ENCODE measurements around the gene PKIG.

PKIG gene

DNA sequence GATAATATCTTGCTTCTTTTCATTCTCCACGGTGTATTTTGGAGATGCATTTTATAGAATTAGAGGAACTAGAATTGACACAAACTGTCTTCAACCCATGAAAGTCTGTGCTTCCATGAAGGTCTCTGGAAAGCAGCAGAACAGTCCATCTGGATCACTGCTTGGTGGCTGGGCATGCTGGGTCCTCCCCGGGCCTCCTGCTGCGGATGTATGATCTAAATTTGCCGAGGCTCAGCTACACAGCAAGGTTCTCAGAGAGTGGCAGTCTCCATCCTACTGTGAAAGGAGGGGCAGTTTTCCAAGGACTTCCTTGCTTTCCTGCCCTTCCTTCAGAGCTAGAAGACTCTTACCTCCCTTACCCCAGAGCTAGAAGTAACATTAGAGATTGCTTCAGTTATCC, 15.1 kb downstream of the PKIG start:
- DNase-seq, result no peak

DNA sequence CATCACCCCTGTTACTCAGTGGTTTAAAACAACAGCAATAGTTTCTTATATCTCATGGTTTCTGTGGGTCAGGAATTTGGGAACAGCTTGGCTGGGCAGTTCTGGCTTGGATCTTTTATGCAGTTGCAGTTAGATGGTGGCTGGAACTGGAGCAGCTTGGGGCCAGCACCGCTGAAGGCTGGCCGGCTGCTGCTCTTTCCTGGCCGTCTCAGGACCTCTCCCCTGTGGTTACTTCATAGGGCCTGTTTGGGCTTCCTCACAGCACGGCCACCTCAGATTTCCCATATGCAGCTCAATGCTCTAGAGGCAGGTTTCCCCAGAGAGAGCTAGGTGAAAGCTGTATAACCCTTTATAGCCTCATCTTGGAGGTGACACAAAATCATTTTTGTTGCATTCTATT, 15.6 kb downstream of the PKIG start:
- DNase-seq, result no peak

DNA sequence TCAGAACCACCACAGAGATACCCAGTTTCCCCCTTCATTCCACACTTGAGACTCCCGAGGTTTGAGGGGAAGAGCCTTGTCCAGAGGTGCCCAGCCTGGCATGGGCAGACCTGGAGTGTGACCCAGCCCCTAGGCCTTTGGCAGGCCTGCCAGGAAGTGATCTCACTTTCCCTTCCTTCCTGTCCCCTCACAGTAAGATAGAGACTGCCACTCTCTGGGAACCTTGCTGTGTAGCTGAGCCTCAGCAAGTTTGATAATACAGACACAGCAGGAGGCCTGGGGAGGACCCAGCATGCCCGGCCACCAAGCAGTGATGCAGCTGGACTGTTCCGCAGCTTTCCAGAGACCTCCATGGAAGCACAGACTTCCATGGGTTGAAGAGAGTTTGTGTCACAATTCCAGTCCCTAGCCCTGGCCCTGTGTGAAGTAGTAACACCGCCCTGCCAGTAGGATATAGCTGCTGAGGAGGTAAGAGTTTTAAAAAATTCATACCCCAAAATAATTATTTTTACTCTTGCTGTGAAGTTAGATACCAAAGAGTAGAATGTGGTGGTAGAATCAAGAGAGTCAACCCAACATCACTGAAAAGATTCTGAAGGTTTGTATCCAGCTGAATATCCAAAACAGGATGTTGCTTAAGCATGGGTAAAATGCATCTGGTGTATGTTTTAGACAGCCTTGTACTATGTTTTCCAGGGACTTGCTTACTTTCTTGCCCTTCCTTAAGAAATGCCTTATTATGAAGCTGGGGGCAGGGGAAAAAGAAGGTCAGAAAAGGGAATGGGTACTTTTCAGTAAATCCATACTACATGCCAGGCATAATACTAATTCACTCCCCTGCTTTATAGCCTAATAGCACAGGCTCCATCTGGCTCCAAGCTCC, 16.3 kb downstream of the PKIG start:
- peak; percentile 62 for DNase-seq

DNA sequence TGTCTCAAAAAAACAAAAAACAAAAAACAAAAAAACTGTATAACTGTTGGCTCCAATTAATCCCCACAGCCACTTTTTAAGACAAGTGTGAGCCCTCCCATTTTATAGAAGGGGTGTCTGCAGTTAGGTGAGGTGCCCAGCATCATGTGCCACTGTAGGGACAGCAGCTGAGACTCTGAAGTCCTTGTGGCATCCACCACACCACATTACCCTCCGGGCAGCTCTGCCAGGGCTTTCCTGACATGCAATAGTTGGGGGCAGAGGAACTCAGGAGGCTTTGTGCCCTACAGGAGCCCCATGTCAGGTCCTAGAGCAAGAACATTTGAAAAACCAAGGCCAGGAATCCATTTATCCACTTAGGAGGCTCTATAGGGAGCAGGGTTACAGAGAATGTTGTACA, 17.3 kb downstream of the PKIG start:
- no peak for DNase-seq

DNA sequence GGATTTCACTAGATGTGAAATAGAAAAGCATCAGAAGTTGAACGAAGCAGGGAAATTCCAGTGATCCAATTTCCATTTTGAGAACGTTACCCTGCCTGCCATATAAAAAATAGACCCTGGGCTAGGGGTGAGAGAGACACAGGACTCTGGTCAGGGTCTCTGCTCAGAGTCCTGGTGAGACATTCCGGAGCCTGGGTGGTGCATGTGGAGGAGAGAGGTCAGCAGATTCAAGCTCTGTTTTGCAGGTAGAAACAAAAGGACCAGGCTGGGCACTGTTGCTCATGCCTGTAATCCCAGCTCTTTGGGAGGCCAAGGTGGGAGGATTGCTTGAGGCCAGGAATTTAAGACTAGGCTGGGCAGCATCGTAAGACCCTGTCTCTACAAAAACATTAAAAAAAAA, 17.9 kb downstream of the PKIG start:
- no peak for DNase-seq

DNA sequence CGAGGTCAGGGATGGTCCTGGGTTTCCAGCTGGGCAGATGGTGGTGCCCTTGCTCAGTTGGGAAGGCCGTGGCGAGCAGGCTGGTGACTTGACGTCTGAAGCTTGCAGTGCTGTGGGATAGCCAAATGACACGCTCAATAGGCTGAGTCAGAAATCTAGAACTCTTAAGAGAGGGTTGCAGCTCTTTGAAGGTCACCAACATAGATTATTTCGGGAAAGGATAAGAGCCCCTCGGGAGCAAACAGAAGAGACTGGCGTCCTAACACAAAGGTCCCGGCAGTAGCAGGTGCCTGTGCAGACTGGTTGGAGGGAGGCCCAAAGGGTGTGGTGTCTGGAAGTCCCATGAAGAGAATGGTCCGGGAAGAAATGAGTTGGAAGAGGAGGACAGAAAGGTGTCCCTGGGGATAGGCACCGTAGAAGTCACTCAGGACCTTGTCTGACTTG, 18.4 kb downstream of the PKIG start:
- DNase-seq, result no peak

DNA sequence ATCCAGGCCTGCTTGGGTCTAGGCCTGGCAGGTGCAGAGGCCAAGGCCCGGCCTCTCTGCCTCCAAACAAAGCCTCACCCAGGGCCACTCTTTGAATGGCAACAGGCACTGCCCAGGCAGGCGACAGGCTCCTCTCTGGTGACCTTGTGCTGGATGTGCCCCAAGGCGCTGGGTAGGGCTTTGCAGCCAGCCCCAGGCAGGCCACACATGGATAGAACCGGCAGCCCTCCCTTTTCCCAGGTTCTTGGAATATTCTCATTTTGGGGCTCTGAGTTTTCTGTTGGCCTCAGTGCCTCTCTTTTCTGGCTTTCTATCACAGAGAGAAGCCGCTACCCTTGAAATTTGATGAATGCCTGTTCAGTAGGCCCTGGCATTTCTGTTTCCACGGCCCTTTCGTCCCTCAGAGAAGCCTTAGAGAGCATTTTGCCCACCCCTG, 18.9 kb downstream of the PKIG start:
- DNase-seq, result no peak

DNA sequence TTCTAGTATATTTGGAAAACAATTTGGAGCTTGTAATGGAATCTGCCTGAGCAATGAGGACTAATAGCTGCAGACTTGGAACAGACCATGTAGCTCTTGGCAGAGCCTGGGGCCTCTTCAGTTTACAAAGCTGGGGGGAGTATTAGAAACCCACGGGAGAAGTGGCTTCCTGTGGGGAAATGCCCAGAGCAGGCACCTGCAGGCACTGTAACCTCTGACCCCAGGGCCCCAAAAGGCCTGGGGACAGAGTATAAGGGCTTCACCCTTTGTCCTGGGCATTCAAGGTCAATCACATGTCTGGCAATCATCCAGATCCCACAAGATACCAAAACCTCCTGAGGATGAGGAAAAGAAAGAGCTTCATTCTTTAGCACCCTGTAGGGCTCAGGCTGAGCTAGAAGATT, 19.4 kb downstream of the PKIG start:
- DNase-seq, result peak; percentile 66

DNA sequence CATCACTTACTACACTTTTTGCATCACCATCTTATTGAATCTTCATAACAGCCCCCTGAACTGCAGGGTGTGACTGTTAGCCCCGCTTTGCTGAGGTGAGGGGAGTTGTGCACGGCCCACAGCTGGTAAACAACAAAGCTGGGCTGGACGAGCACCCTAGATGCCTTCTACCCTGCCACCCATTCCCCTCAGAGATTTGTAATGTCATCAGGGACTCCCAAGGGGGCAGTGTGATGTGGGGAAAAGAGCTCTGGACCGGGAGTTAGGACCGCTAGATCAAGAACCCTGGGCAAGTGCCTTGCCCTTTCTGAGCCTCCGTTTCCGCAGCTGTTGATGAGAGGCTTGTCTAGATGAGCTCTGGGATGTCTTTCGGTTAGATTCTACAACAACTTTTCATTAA, 20.9 kb downstream of the PKIG start:
- DNase-seq, result no peak

DNA sequence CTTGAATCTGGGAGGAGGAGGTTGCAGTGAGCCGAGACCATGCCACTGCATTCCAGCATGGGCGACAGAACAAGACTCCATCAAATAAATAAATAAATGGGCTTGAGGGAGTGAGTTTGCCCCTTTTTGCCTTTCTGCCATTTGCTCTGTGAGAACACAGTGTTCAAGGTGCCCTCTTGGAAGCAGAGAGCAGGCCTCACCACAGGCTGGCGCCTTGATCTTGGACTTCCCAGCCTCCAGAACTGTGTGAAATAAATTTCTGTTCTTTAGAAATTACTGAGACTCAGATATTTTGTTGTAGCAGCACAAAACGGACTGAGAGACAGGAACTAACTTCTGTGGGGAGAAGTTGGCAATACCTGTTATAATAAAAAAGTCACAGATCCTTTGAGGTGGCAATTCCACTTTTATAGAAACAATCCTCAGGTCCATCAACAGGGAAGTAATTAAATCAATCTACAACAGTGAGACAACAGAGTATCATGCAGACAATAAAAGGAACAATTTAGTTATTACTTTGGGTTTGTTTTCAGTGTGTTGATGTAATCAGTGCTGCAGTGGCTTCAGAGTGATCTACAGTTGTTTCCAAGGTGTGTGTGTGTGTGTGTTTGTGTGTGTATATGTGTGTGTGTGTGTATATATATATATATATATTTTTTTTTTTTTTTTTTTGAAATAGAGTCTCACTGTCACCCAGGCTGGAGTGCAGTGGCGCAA, 24.5 kb downstream of the PKIG start:
- DNase-seq, result no peak

DNA sequence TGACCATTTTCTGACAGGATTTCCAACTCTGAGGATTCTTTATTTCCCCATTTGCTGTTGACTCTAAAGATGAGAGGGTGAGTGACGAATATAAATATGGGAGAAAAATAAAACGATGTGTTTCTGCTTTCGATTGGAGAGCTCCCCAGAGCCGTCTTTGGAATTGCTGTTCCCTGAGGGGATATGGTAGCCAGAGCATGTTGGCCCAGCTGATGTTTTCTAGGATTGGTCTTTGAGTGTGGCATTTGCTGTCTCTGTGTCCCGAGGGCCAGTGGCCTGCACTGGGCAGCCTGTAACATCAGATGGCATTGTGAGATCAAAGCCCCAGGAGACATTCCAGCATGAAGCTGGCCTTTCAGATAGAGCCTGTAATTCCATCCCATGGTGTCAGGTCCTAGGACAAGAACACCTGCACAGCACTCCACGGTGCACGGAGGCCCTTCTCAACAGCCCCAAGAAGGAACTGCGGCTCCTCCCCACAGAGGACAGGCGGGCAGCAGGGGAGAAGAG, 26.7 kb downstream of the PKIG start:
- no peak for DNase-seq

DNA sequence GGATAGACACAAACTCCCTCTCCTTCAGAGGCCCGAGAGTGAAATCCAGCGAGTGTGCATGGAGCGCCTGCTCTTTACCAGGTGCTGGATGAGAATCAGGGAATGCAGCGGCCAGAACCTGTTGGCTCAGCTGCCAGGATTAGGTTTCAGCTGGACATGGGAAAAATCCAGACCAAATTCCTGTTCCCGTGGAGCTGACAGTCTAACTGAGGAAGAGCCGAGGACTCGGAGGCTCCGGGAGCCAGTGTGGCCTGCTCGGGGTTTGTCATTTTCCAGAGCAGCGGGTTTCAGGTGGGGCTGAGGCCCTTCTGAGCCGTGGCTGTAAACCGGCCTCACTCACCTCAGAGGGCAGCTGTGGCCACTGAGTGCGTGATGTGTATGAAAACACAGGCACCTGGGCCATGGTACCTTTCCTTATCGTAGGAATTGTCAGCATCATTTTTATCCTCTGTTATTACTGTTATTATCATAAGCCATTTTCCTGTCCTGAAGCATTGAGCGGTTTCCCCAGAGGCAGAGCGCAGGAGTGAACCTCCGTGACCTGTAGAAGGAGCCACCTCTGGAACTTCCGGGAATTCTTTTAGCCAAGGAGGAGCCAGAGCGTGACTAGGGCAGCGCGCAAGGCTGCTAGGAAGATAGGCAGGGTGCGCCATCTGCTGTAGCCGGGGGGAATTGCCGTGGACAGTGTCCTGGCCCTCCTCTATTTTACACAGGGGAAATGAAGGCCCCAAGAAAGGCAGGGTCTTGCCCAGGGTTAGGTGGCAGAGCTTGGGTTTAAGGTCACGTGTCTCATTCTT, 27.3 kb downstream of the PKIG start:
- peak; percentile 84 for DNase-seq

DNA sequence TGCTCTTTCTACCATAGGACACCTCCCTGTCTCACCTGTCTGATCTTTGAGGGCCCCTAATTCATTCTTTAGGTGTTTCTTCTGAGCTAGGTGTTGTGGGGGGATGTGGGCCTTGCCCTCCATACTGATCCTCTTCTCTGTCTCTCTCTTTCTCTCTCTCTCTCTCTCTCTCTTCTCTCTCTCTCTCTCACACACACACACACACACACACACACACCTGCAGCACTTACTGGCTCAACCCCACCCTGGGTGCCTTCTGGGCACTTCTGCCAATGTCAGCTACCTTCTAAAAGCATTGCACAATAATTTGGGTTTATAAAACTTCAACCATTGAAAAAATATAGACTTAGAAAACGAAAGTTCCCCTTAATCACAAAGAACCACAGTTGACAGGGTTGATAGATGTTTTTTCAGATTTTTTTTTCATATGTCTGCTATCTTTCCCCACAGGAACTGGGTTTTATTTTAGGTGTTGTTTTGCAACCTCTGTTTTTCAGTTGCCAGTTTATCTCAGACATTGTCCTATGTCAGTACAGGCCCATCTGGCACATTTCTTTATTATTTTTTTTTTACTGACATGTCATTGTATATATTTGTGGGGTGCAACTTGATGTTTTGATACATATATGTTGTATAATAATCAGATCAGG, 28.1 kb downstream of the PKIG start:
- DNase-seq, result no peak

DNA sequence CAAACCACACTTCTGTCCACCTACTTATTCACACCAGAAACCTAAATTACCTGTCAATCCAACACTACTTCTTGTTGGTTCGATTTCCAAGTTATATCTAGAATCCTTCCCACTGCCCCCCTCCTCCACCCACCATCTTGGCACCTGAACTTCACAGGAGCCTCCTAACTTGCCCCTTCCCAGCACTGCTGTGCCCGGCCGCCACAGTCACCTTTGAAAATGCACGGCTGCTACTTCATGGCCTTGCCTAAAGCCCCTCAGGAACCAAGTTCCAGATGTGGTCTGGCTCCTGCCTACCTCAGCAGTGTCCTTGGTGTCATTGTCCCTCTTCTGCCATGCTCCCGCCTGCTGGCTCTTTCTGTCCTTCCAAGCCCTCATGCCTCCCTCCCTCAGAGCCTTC, 31.2 kb downstream of the PKIG start:
- no peak for DNase-seq

DNA sequence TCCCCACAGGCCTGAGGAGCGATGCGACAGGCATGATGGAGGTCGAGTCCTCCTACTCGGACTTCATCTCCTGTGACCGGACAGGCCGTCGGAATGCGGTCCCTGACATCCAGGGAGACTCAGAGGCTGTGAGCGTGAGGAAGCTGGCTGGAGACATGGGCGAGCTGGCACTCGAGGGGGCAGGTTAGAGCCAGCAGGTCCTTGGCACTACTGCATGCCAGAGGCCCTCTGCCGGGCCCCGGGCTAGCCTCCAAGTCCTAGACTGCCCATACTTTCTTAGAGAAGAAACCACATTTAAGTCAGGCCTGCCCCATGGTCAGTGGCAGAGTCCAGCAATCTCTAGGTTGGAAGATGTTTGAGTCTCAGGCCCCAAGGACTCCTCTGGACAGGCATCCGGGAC, 32.1 kb downstream of the PKIG start:
- DNase-seq, result no peak

DNA sequence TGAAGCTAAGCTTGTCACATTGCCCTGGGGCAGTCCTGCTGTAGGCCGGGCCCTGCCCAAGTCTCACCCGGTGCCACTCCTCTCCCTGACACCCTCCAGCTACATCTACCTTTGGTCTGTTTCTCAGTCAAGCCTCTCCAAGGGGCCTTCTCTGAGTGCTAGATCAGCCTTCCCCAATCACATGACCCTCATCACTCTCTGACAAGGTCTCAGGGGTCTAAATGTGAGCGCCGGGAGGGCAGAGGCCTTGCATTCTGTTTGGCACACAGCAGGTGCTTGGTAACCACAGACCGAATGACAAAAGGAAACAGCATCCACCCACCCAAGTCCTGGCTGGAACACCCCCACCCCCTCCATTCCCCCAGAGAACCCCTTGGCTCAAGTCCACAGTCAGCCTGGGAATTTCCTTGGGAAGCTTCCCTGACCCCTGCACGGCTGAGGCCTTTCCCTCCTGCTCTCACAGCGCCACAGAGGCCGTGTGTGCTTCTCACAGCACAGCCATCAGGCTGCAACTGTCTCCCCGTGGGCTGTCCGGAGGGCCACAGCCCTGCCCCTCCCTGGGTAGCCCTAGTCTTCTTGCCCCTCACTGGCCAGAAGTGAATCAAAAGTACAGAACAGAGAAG, 32.9 kb downstream of the PKIG start:
- DNase-seq, result no peak

DNA sequence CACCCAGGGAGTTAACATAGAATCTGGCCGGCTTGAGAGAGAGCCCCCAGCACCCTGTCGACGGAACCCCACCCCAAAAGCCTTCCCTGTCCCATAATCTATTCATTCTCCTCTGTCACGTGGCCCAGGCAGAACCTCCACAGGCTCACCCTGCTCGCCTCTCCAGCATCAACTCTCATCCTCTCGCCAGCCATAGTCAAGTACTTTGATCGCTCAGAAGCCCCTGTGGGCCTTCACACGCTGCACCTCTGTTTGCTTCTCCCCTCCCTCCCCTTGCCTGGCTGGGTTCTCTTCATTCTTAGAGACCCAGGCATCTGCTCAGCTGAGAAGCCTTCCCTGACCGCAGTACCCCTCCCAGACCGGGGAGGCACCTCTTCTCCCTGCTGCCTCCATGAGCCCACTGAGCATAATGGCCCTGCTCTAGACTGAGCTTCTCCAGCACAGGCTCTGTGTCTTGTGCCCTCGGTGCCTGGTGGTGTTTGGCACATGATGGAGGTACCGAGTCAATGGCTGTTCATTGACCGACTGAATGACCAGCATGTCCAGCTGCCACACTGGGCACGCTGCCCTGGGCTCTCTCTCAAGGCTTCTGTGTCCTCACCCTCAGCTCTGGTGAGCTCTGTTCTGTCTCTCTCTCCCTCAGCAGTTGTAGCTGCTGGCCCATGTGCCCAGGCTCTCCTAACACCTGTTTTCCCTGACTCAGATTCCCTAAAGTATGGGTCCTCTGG, 33.7 kb downstream of the PKIG start:
- no peak for DNase-seq

DNA sequence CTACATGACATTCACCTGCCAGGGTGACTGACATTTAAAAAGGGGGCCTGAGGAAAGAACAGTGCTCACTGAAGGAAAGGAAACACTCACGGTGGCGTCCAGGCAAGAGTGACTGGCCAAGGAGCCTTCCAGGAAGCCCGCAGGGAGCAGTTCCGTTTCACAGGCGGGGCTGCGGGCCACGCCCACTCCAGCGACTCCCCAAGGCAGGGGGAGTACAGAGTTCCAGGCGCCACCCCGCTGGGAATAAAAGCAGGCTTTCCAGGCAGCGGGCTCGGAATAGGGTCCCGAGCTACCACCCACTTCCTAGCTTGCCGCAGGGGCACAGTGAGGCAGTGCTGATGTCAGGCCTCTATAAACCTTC, 34.2 kb downstream of the PKIG start:
- DNase-seq, result no peak

DNA sequence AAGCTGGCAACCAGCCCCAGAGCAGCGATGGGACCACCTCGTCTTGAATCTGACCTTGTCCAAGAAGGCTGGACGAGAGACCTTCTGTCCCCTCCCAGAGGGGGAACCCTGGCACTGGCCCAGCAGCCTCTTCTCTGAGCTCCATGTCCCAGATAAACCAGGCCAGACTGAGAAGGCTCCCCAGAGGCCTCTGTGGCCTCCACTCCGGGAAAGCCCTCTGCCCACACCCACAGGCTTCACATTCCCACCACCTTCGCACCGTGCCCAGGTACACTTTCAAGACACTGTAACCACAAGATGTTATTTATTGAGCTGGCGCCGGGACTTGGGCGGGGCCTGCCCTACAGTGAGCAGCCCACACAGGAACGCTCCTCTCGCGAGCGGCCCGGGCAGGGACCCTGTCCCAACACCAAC, 35.9 kb downstream of the PKIG start:
- DNase-seq, result no peak

DNA sequence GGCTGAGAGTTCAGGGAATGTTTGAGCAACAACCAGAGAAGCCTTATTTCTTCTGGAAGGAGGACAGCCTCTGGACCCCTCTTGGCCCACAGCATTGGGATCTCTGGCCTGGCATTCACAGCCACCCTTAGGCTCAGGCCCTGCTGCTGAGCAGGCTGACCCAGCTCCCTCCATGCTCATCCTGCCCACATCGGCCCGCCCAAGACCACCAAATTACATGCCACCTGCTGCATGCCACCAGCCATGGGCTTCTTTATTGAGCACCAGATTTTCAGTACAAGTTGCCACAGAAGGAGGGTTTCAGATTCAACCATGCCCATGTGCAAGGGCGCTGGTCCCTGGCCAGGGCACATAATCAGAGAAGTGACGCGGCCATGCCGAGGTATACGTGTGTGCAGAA, 36.9 kb downstream of the PKIG start:
- DNase-seq, result no peak

DNA sequence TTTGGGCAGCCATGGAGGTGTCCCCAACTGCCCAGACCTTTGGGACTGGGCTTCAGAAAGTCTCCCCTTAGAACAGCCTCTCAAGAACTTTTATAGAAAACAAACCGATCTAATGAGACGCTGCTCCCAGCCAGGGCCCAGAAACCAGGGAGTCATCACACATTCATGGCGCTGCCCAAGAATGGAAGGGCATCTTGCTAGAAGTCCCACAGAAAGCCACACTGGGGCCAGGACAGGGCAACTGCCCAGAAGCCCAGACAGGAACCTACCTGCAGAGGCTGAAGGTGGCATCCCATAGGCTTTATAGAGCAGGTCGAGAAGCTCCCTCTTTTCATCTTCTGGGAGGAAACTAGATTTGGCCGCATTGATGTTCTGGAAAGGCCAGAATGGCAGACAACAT, 37.7 kb downstream of the PKIG start:
- DNase-seq, result no peak

All from fibroblast of skin of back (primary cell).